NCI-H2081 (cell line): ENCODE results near the gene PTPRN2.
"Not testable (repeated sequence)": the region's sequence is repeated elsewhere in the genome, so short reads cannot be mapped to it uniquely, and the experiment has no call there.

ENCODE experiments used
- DNase-seq, 2 experiments: peaks; one replicate each; lab custom pipeline; 2025; lab: John Stamatoyannopoulos, UW

Gene PTPRN2

GRCh38 chr7:157794746-157795065, 792.9 kb downstream of the PTPRN2 start:
- DNase-seq = no peak

- no peak for DNase-seq
Observed at GRCh38 chr7:157793973-157794745, 793.5 kb downstream of the PTPRN2 start.

- DNase-seq = peak in 1 of 2 experiments; percentile 49
Observed at GRCh38 chr7:157793087-157793353, 794.6 kb downstream of the PTPRN2 start.

GRCh38 chr7:157792241-157793086, 795.2 kb downstream of the PTPRN2 start:
- DNase-seq = no peak

GRCh38 chr7:157791666-157792065, 796.0 kb downstream of the PTPRN2 start:
- DNase-seq = no peak

- DNase-seq = no peak
Observed at GRCh38 chr7:157791261-157791660, 796.4 kb downstream of the PTPRN2 start.

- DNase-seq = no peak
Observed at GRCh38 chr7:157789942-157790341, 797.7 kb downstream of the PTPRN2 start.

GRCh38 chr7:157789094-157789493, 798.5 kb downstream of the PTPRN2 start:
- DNase-seq = no peak

GRCh38 chr7:157788573-157788972, 799.0 kb downstream of the PTPRN2 start:
- no peak for DNase-seq

- no peak for DNase-seq
Observed at GRCh38 chr7:157787275-157787701, 800.3 kb downstream of the PTPRN2 start.

- DNase-seq = no peak
Observed at GRCh38 chr7:157786375-157787274, 801.0 kb downstream of the PTPRN2 start.

- no peak for DNase-seq
Observed at GRCh38 chr7:157785486-157786186, 802.0 kb downstream of the PTPRN2 start.

GRCh38 chr7:157784979-157785441, 802.6 kb downstream of the PTPRN2 start:
- DNase-seq = no peak

GRCh38 chr7:157784041-157784835, 803.4 kb downstream of the PTPRN2 start:
- no peak for DNase-seq

- DNase-seq = no peak
Observed at GRCh38 chr7:157782041-157782440, 805.6 kb downstream of the PTPRN2 start.

- no peak for DNase-seq
Observed at GRCh38 chr7:157780721-157781120, 806.9 kb downstream of the PTPRN2 start.

GRCh38 chr7:157780312-157780711, 807.3 kb downstream of the PTPRN2 start:
- no peak for DNase-seq

- DNase-seq = no peak
Observed at GRCh38 chr7:157779206-157779605, 808.4 kb downstream of the PTPRN2 start.

- DNase-seq = not testable (repeated sequence)
Observed at GRCh38 chr7:157777194-157777762, 810.3 kb downstream of the PTPRN2 start.

GRCh38 chr7:157775560-157776332, 811.9 kb downstream of the PTPRN2 start:
- DNase-seq = no peak
